Measurements from ENCODE around the gene PRSS38. TPM values are rescaled to one million over a fixed set of nuclear protein-coding genes. Genes with fewer than 3 reads are reported as not detected.

PRSS38 gene
- total and polyA plus RNA-seq, 2 donors (not counting 3 experiments of a cell fraction or from before 2014, with no cell fraction given) = not detected

DNA sequence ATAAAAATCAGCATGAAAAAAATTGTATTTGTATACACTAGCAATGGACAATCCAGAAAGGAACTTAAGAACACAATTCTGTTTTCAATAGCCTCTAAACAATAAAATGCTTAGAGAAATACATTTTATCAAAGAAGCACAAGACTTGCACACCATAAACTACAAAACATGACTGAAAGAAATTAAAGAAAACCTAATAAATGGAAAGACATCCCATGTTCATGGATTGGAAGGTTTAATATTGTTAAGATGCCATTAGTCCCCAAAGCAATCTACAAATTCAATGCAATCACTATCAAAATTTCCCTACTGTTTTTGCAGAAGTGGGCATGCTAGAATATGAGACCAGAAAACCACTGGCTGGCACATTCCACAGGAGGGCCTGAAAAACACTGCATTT, 49.4 kb downstream of the PRSS38 start:
- no peak overlapping the region for H3K27ac ChIP-seq (ENCODE audit: insufficient read depth, low read depth, low read length)
- H3K9me1 ChIP-seq (replicated peaks; ENCODE audit: control insufficient read depth, extremely low read depth, insufficient read depth, low read length) = no peaks in the 10 kb centered on the region
- H3K9ac ChIP-seq (replicated peaks; ENCODE audit: extremely low read depth, insufficient read depth, low read length) = no peak overlapping the region
- no peak overlapping the region for H3K4me3 ChIP-seq (replicated peaks in 1 of 3; ENCODE audit: insufficient read depth in 1 of 3, low read depth in 1 of 3, low read length in 3 of 3)
- DNase-seq (ENCODE audit: low read depth, low spot score) (no peak), FAIRE-seq (no peak)
- H3K36me3 ChIP-seq (ENCODE audit: control insufficient read depth in 2 of 2, extremely low read depth in 1 of 2, insufficient read depth in 2 of 2, low read length in 2 of 2) = no peaks in the 10 kb centered on the region
- no peaks in the 10 kb centered on the region for H3K79me2 ChIP-seq (ENCODE audit: control insufficient read depth, insufficient read depth, low read length)
- H3K27me3 ChIP-seq (ENCODE audit: control insufficient read depth in 2 of 2, insufficient read depth in 2 of 2, low read length in 2 of 2) = peaks cover 0 to 3% of the 10 kb centered on the region in 2 experiments
- no peak overlapping the region for H2AFZ ChIP-seq (ENCODE audit: low read depth, low read length)
- H3K4me1 ChIP-seq (ENCODE audit: control insufficient read depth, extremely low read depth, insufficient read depth, low read length) = no peaks in the 10 kb centered on the region
- TF ChIP-seq MYC (IDR thresholded peaks at IDR 0.05; ENCODE audit: low read depth, low read length) = no peak
- TF ChIP-seq, protein P1, sequence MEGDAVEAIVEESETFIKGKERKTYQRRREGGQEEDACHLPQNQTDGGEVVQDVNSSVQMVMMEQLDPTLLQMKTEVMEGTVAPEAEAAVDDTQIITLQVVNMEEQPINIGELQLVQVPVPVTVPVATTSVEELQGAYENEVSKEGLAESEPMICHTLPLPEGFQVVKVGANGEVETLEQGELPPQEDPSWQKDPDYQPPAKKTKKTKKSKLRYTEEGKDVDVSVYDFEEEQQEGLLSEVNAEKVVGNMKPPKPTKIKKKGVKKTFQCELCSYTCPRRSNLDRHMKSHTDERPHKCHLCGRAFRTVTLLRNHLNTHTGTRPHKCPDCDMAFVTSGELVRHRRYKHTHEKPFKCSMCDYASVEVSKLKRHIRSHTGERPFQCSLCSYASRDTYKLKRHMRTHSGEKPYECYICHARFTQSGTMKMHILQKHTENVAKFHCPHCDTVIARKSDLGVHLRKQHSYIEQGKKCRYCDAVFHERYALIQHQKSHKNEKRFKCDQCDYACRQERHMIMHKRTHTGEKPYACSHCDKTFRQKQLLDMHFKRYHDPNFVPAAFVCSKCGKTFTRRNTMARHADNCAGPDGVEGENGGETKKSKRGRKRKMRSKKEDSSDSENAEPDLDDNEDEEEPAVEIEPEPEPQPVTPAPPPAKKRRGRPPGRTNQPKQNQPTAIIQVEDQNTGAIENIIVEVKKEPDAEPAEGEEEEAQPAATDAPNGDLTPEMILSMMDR (IDR thresholded peaks at IDR 0.05; ENCODE audit: extremely low read depth in 1 of 2, insufficient read depth in 1 of 2, low read depth in 1 of 2, low read length in 2 of 2) = no peak
- no peak for TF ChIP-seq JUN (IDR thresholded peaks at IDR 0.05; ENCODE audit: borderline replicate concordance, insufficient read depth, insufficient read length, low read depth)
- TF ChIP-seq GATA2 (IDR thresholded peaks at IDR 0.05; ENCODE audit: insufficient read depth, insufficient read length, low read depth, low read length) = no peak
- no peak for TF ChIP-seq POLR2A (IDR thresholded peaks at IDR 0.05; ENCODE audit: low read depth, low read length)
- TF ChIP-seq FOS (IDR thresholded peaks at IDR 0.05; ENCODE audit: borderline replicate concordance, insufficient read depth, low read length) = no peak
- TF ChIP-seq, protein P2, sequence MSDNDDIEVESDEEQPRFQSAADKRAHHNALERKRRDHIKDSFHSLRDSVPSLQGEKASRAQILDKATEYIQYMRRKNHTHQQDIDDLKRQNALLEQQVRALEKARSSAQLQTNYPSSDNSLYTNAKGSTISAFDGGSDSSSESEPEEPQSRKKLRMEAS (IDR thresholded peaks at IDR 0.05; ENCODE audit: insufficient read depth, insufficient read length) = no peak
- TF ChIP-seq POLR2AphosphoS5 (IDR thresholded peaks at IDR 0.05; ENCODE audit: insufficient read depth, low read depth, low read length) = no peak
- TF ChIP-seq EZH2 (IDR thresholded peaks at IDR 0.05; ENCODE audit: borderline replicate concordance, low read depth, low read length, severe bottlenecking) = no peak
- H4K20me1 ChIP-seq (replicated peaks; ENCODE audit: control insufficient read depth, extremely low read depth, insufficient read depth, low read length) = no peaks in the 10 kb centered on the region
- intact Hi-C loops (cut with micrococcal nuclease) = no loop called here
- no peak overlapping the region for H3K4me2 ChIP-seq (ENCODE audit: insufficient read depth, low read length)
- CTCF ChIA-PET = no interaction called here
- no peaks in the 10 kb centered on the region for H3K9me3 ChIP-seq (replicated peaks; ENCODE audit: control insufficient read depth, insufficient read depth, low read length)
- no TSS peak for BruUV-seq (replicated peaks)
- POLR2A ChIA-PET = no interaction called here
- dilution Hi-C loops (cut with MboI; ENCODE audit: extremely low pct_ligation_motif_present, low sequenced_read_pairs) = no loop called here
